PFSK-1 (cell line): Measurements from ENCODE around the gene DENND1B.

Experiments
- POLR2AphosphoS5 ChIP-seq: IDR thresholded peaks from 2 replicates; pipeline ENCODE4 v1.6.1; 2012; ENCODE audit warnings: low read depth, mild to moderate bottlenecking, control low read depth, low read length, moderate library complexity
- REST ChIP-seq, 2 experiments: IDR thresholded peaks; 2 replicates each; pipeline versions ENCODE4 v1.6.1 to v1.8.0; 2011 to 2012; ENCODE audit warnings: low read depth in 2 of 2, low read length in 2 of 2, control low read depth in 1 of 2, inconsistent platforms in 1 of 2, mild to moderate bottlenecking in 1 of 2, moderate library complexity in 1 of 2; ENCODE audit not compliant: insufficient read depth in 1 of 2
- SIN3A ChIP-seq: IDR thresholded peaks from 2 replicates; pipeline ENCODE4 v1.6.1; 2012; ENCODE audit warnings: mild to moderate bottlenecking, low read length, moderate library complexity, borderline replicate concordance; ENCODE audit not compliant: insufficient read depth
- TAF1 ChIP-seq: IDR thresholded peaks from 2 replicates; pipeline ENCODE4 v1.6.1; 2012; ENCODE audit warnings: low read length, control low read depth, borderline replicate concordance; ENCODE audit not compliant: insufficient read depth

- no peak for TF ChIP-seq SIN3A
- no peak for TF ChIP-seq POLR2AphosphoS5
- TF ChIP-seq TAF1: no peak
- no peak for TF ChIP-seq REST (IDR thresholded peaks at IDR 0.05; ENCODE audit: insufficient read depth in 1 of 2, low read depth in 2 of 2, low read length in 2 of 2)
These were observed 26.4 kb upstream of the DENND1B start for GRCh38 chr1:197801684-197802083.
